ENCODE data around the gene ZNF134.

Gene ZNF134

GRCh38 chr19:57599761-57600383 is 14.2 kb upstream of the ZNF134 start, which contains the start of gene ZNF530:
TSS of gene ZNF530 (plus strand) at chr19:57599885. CDS start at chr19:57604346, 4,461 bp downstream.
- intact Hi-C loops (cut with DNase I; ENCODE audit: low total_unique reads): no loop called here
- Histone ChIP-seq H3K27ac (peak within 1 kb of the TSS; percentile 44 to 50), H3K4me1 (peaks cover 0 to 16% (median 10%) of the 10 kb centered on the region in 4 donors), H3K9me3 (peaks cover 0 to 42% (median 31%) of the 10 kb centered on the region in 3 donors), H3K36me3 (peaks cover 22 to 24% (median 23%) of the 10 kb centered on the region in 3 donors), H3K4me3 (peak within 1 kb of the TSS; percentile 66 to 69), H3K27me3 (no peaks in the 10 kb centered on the region)
- TF ChIP-seq, protein P1, sequence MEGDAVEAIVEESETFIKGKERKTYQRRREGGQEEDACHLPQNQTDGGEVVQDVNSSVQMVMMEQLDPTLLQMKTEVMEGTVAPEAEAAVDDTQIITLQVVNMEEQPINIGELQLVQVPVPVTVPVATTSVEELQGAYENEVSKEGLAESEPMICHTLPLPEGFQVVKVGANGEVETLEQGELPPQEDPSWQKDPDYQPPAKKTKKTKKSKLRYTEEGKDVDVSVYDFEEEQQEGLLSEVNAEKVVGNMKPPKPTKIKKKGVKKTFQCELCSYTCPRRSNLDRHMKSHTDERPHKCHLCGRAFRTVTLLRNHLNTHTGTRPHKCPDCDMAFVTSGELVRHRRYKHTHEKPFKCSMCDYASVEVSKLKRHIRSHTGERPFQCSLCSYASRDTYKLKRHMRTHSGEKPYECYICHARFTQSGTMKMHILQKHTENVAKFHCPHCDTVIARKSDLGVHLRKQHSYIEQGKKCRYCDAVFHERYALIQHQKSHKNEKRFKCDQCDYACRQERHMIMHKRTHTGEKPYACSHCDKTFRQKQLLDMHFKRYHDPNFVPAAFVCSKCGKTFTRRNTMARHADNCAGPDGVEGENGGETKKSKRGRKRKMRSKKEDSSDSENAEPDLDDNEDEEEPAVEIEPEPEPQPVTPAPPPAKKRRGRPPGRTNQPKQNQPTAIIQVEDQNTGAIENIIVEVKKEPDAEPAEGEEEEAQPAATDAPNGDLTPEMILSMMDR (IDR thresholded peaks at IDR 0.05): no peak
- peak; percentile 94 for DNase-seq

DNA sequence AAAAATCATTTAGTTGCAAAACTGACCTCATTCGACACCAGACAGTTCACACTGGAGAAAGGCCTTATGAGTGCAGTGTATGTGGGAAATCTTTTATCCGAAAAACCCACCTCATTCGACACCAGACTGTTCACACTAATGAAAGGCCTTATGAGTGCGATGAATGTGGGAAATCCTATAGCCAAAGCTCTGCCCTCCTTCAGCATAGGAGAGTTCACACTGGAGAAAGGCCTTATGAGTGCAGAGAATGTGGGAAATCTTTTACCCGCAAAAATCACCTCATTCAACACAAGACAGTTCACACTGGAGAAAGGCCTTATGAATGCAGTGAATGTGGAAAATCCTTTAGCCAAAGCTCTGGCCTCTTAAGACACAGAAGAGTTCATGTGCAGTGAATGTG is 7.1 kb upstream of the ZNF134 start:
- Histone ChIP-seq H3K27me3 (no peaks in the 10 kb centered on the region), H3K4me1 (no peaks in the 10 kb centered on the region), H3K9me3 (peaks cover 0 to 75% (median 73%) of the 10 kb centered on the region in 3 donors), H3K27ac (no peak overlapping the region), H3K4me3 (no peak overlapping the region), H3K36me3 (peaks cover 58 to 72% (median 59%) of the 10 kb centered on the region in 3 donors)
- no peak for DNase-seq
- TF ChIP-seq, protein P1 (IDR thresholded peaks at IDR 0.05): no peak
- intact Hi-C loops (cut with DNase I; ENCODE audit: low total_unique reads): no loop called here

GRCh38 chr19:57611113-57611512 is 2.9 kb upstream of the ZNF134 start:
- no peak for DNase-seq
- peaks cover 0 to 21% (median 12%) of the 10 kb centered on the region in 4 donors for H3K4me1 ChIP-seq
- H3K4me3 ChIP-seq: no peak overlapping the region
- intact Hi-C loops (cut with DNase I; ENCODE audit: low total_unique reads): no loop called here
- no peaks in the 10 kb centered on the region for H3K27me3 ChIP-seq
- H3K36me3 ChIP-seq: peaks cover 31 to 51% (median 38%) of the 10 kb centered on the region in 3 donors
- no peak overlapping the region for H3K27ac ChIP-seq
- peaks cover 0 to 55% (median 50%) of the 10 kb centered on the region in 3 donors for H3K9me3 ChIP-seq
- TF ChIP-seq, protein P1 (IDR thresholded peaks at IDR 0.05): no peak

GRCh38 chr19:57615346-57615745 is 1.3 kb downstream of the ZNF134 start:
- intact Hi-C loops (cut with DNase I; ENCODE audit: low total_unique reads): no loop called here
- Histone ChIP-seq H3K4me3 (peak overlapping the region in 1 of 2 donors; percentile 75), H3K27me3 (no peaks in the 10 kb centered on the region), H3K27ac (no peak overlapping the region), H3K9me3 (peaks cover 16 to 67% (median 60%) of the 10 kb centered on the region in 3 donors), H3K36me3 (peaks cover 51 to 57% (median 56%) of the 10 kb centered on the region in 3 donors), H3K4me1 (peaks cover 0 to 21% (median 12%) of the 10 kb centered on the region in 4 donors)
- TF ChIP-seq, protein P1 (IDR thresholded peaks at IDR 0.05): no peak
- DNase-seq: no peak

- intact Hi-C loops (cut with DNase I; ENCODE audit: low total_unique reads): no loop called here
- no peak for DNase-seq
Measured at GRCh38 chr19:57620673-57621348, 6.8 kb downstream of the ZNF134 start.

More at GRCh38 chr19:57620673-57621348, 6.8 kb downstream of the ZNF134 start:
- H3K4me3 ChIP-seq: no peak overlapping the region
- TF ChIP-seq, protein P1 (IDR thresholded peaks at IDR 0.05): no peak
- H3K27ac ChIP-seq: no peak overlapping the region
- H3K27me3 ChIP-seq: no peaks in the 10 kb centered on the region
- no peaks in the 10 kb centered on the region for H3K4me1 ChIP-seq
- H3K9me3 ChIP-seq: peaks cover 36 to 100% (median 100%) of the 10 kb centered on the region in 3 donors
- peaks cover 96 to 100% (median 97%) of the 10 kb centered on the region in 3 donors for H3K36me3 ChIP-seq

All from tibial artery (tissue), 4 donors.